Mucosa of stomach (tissue), 1 donor: Measurements from ENCODE around the gene OPCML.
A peak's percentile ranks its signal among the peaks of the same experiment; 100 is the strongest.

ENCODE experiments used
- H3K27me3 ChIP-seq: one replicate; pipeline ENCODE4 v1.7.0; 2013; ENCODE audit warnings: mild to moderate bottlenecking, low read length; ENCODE audit not compliant: control insufficient read depth, insufficient read depth
- H3K36me3 ChIP-seq: one replicate; pipeline ENCODE4 v1.7.0; 2013; ENCODE audit warnings: low read length; ENCODE audit not compliant: control insufficient read depth, insufficient read depth
- H3K4me1 ChIP-seq: one replicate; pipeline ENCODE4 v1.7.0; 2013; ENCODE audit warnings: mild to moderate bottlenecking, low read length; ENCODE audit not compliant: control insufficient read depth, insufficient read depth
- H3K4me3 ChIP-seq: one replicate; pipeline ENCODE4 v1.7.0; 2013; ENCODE audit warnings: low read length
- H3K9ac ChIP-seq: one replicate; pipeline ENCODE4 v1.7.0; 2013; ENCODE audit warnings: mild to moderate bottlenecking, low read length, moderate library complexity
- H3K9me3 ChIP-seq: one replicate; pipeline ENCODE4 v1.7.0; 2013; ENCODE audit warnings: mild to moderate bottlenecking, low read length, moderate library complexity; ENCODE audit not compliant: control insufficient read depth
- donor health status: Pancreatic carcinoma.

The OPCML gene

GRCh38 chr11:133078012-133078411, 454.3 kb downstream of the OPCML start:
- H3K9ac ChIP-seq = no peak overlapping the region
- peaks cover 36% of the 10 kb centered on the region for H3K27me3 ChIP-seq
- H3K4me1 ChIP-seq = no peaks in the 10 kb centered on the region
- no peaks in the 10 kb centered on the region for H3K36me3 ChIP-seq
- H3K9me3 ChIP-seq = no peaks in the 10 kb centered on the region
- H3K4me3 ChIP-seq = no peak overlapping the region

- Histone ChIP-seq H3K9me3 (no peaks in the 10 kb centered on the region), H3K9ac (no peak overlapping the region), H3K4me3 (no peak overlapping the region), H3K36me3 (no peaks in the 10 kb centered on the region), H3K4me1 (no peaks in the 10 kb centered on the region), H3K27me3 (peaks cover 26% of the 10 kb centered on the region)
Observed at GRCh38 chr11:133075351-133075750, 456.9 kb downstream of the OPCML start.

- Histone ChIP-seq H3K4me1 (no peaks in the 10 kb centered on the region), H3K9ac (no peak overlapping the region), H3K36me3 (no peaks in the 10 kb centered on the region), H3K9me3 (no peaks in the 10 kb centered on the region), H3K27me3 (peaks cover 7% of the 10 kb centered on the region), H3K4me3 (no peak overlapping the region)
Observed at GRCh38 chr11:133072858-133073582, 459.3 kb downstream of the OPCML start.

GRCh38 chr11:133072378-133072777, 459.9 kb downstream of the OPCML start:
- Histone ChIP-seq H3K4me1 (no peaks in the 10 kb centered on the region), H3K9ac (no peak overlapping the region), H3K9me3 (no peaks in the 10 kb centered on the region), H3K27me3 (peaks cover 4% of the 10 kb centered on the region), H3K36me3 (no peaks in the 10 kb centered on the region), H3K4me3 (no peak overlapping the region)

GRCh38 chr11:133070791-133071190, 461.5 kb downstream of the OPCML start:
- Histone ChIP-seq H3K9ac (no peak overlapping the region), H3K4me1 (no peaks in the 10 kb centered on the region), H3K27me3 (peaks cover 4% of the 10 kb centered on the region), H3K9me3 (no peaks in the 10 kb centered on the region), H3K36me3 (no peaks in the 10 kb centered on the region), H3K4me3 (no peak overlapping the region)

- H3K9ac ChIP-seq = no peak overlapping the region
- H3K4me1 ChIP-seq = no peaks in the 10 kb centered on the region
- no peaks in the 10 kb centered on the region for H3K36me3 ChIP-seq
- H3K9me3 ChIP-seq = no peaks in the 10 kb centered on the region
- peaks cover 4% of the 10 kb centered on the region for H3K27me3 ChIP-seq
- H3K4me3 ChIP-seq = no peak overlapping the region
Observed at GRCh38 chr11:133070021-133070713, 462.1 kb downstream of the OPCML start.

- no peak overlapping the region for H3K4me3 ChIP-seq
- H3K4me1 ChIP-seq = peaks cover 11% of the 10 kb centered on the region
- H3K9me3 ChIP-seq = no peaks in the 10 kb centered on the region
- H3K9ac ChIP-seq = no peak overlapping the region
- H3K36me3 ChIP-seq = no peaks in the 10 kb centered on the region
- H3K27me3 ChIP-seq = peaks cover 21% of the 10 kb centered on the region
Observed at GRCh38 chr11:133065847-133066485, 466.3 kb downstream of the OPCML start.

GRCh38 chr11:133064961-133065360, 467.3 kb downstream of the OPCML start:
- peak overlapping the region; percentile 56 for H3K9ac ChIP-seq

GRCh38 chr11:133064152-133064877, 468.0 kb downstream of the OPCML start:
- Histone ChIP-seq H3K36me3 (no peaks in the 10 kb centered on the region), H3K9me3 (no peaks in the 10 kb centered on the region), H3K4me3 (peak overlapping the region; percentile 18), H3K9ac (peak overlapping the region; percentile 56), H3K4me1 (peaks cover 11% of the 10 kb centered on the region), H3K27me3 (peaks cover 21% of the 10 kb centered on the region)

More at GRCh38 chr11:133064961-133065360, 467.3 kb downstream of the OPCML start:
- peaks cover 11% of the 10 kb centered on the region for H3K4me1 ChIP-seq
- H3K4me3 ChIP-seq = peak overlapping the region; percentile 18
- H3K36me3 ChIP-seq = no peaks in the 10 kb centered on the region
- no peaks in the 10 kb centered on the region for H3K9me3 ChIP-seq
- H3K27me3 ChIP-seq = peaks cover 21% of the 10 kb centered on the region

- peaks cover 10% of the 10 kb centered on the region for H3K27me3 ChIP-seq
- H3K36me3 ChIP-seq = no peaks in the 10 kb centered on the region
- H3K9me3 ChIP-seq = no peaks in the 10 kb centered on the region
- no peak overlapping the region for H3K4me3 ChIP-seq
- H3K9ac ChIP-seq = no peak overlapping the region
- H3K4me1 ChIP-seq = no peaks in the 10 kb centered on the region
Observed at GRCh38 chr11:133058501-133058900, 473.8 kb downstream of the OPCML start.

GRCh38 chr11:133053124-133053776, 479.1 kb downstream of the OPCML start:
- H3K4me1 ChIP-seq = no peaks in the 10 kb centered on the region
- H3K4me3 ChIP-seq = no peak overlapping the region

More at GRCh38 chr11:133053124-133053776, 479.1 kb downstream of the OPCML start:
- Histone ChIP-seq H3K36me3 (no peaks in the 10 kb centered on the region), H3K9me3 (no peaks in the 10 kb centered on the region), H3K9ac (no peak overlapping the region), H3K27me3 (no peaks in the 10 kb centered on the region)
